GM12872 (cell line): Measurements from ENCODE around the gene AGFG2.
A peak's percentile ranks its signal among the peaks of the same experiment; 100 is the strongest.

ENCODE experiments used
- TF ChIP-seq, protein P1 (sequence below): IDR thresholded peaks from 3 replicates; pipeline ENCODE4 v1.5.1; 2011; ENCODE audit warnings: low read depth, mild to moderate bottlenecking, low read length, moderate library complexity; ENCODE audit not compliant: insufficient read depth

The AGFG2 gene

DNA sequence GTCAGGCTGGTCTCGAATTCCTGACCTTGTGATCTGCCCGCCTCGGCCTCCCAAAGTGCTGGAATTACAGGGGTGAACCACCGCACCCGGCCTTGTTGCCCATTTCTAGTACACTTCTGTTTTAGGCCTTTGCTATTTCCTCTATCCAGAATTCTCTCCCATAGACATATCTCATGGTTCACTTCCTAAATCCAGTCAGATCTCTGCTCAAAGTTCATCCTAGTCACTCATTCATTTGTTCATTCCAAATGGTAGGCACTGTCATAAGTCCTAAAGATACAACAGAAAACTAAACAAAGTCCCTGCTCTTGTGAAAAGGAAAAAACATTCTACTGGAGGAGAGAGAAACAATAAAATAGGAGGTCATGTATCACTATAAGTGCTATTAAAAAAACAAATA lies 71.0 kb downstream of the AGFG2 start:
- TF ChIP-seq, protein P1, sequence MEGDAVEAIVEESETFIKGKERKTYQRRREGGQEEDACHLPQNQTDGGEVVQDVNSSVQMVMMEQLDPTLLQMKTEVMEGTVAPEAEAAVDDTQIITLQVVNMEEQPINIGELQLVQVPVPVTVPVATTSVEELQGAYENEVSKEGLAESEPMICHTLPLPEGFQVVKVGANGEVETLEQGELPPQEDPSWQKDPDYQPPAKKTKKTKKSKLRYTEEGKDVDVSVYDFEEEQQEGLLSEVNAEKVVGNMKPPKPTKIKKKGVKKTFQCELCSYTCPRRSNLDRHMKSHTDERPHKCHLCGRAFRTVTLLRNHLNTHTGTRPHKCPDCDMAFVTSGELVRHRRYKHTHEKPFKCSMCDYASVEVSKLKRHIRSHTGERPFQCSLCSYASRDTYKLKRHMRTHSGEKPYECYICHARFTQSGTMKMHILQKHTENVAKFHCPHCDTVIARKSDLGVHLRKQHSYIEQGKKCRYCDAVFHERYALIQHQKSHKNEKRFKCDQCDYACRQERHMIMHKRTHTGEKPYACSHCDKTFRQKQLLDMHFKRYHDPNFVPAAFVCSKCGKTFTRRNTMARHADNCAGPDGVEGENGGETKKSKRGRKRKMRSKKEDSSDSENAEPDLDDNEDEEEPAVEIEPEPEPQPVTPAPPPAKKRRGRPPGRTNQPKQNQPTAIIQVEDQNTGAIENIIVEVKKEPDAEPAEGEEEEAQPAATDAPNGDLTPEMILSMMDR, result no peak

DNA sequence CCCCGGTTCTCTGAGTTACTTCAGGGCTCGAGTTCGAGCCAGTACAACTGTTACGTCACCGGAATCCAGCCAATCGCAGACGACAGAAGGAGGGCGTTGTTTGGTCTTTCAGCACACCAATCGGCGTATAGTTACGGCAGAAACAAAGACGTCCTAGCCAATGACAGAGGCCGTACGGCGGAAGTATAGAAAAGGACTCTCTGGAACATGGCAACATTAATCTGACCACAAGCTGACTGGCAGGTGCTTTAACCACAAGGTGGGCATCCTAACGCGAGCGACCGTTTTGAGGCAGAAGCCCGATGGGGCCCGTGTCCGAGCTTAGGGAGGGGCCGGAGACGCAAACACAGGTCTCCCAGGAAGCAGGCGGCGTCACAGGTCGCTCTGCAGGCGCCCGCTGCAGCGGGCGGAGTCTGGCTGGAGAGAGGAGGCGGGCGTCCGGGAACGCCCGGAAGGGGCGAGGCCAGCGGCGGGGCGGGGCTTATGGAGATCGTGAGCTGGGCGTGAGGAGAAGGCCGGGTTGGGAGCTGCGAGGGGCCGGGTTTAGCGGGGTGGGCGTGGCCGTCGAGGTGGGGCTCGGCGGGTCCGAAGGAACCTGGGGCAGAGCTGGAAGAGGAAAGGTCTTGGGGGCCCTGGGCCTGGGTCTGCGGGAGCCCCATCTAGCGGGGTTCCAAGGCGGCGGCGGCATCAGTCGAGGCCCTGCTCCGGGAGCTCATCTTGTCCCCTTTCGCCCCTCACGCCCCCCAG lies 73.2 kb downstream of the AGFG2 start, which contains the start of gene MOSPD3:
Gene MOSPD3 (plus strand): TSS at position 558 of the 747 bp plus-strand sequence. CDS start 252 bp downstream, outside the sequence.
- TF ChIP-seq, protein P1, result no peak

DNA sequence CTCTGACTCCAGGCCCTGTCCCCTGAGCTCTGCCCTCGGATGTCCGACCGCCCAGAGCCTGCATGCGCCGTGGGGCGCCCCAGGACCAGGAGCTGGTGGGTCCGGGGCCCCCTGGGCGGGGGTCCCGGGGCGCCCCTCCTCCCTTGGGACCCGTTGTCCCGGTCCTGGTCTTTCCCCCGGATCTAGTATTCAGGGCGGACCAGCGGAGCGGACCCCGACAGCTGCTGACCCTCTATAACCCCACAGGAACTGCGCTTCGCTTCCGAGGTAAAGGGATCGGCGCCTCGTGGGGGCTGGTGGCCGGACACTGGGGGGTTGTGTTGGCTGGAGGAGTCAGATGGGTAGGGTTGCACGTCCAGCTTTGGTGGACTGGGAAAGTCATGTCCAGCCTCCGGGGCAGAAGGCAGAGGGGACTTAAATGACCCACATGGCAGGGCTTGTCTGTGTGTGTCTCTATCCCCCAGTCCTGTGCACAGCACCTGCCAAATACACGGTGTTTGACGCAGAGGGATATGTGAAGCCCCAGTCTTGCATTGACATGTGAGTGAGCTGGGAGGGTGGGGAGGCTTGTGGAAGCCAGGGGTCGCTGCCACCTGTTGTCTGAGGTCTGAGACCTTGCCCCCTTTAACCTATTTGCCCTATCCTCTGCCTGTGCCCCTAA lies 73.9 kb downstream of the AGFG2 start:
- TF ChIP-seq, protein P1, result peak; percentile 32; the same call in 2 of the 3 replicates

DNA sequence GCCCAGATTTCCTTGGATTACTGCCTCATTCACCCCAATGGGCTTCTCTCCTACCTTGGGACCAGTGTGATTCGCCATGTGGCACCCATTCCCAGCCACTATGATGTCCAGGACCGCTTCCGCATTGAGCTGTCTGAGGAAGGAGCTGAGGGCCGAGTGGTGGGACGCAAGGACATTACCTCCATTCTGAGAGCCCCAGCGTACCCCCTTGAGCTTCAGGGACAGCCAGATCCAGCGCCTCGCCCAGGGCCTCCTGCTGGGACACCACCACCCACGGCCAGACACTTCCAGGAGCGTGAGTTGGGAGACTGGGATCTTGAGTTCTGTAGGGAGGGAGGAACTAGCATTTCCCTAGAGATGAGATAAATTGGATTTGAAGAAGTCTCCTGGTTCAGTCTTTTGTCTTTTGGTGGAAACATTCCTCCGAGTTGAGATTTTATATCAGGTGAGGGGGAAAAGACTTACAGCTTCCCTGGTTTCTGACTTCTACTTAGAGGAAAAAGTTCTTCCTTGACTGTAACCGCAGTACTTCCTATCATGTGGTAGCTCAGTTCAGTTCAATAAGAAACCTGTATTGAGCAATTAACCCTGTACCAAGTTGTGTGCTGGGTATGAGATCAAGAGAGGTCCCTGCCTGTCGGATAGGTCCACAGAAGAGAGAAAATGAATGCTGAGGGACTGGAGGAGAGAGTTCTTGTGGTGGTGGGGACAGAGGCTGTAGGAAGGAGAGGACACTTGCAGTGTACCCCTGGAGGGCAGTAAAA lies 74.6 kb downstream of the AGFG2 start:
- TF ChIP-seq, protein P1, result no peak

DNA sequence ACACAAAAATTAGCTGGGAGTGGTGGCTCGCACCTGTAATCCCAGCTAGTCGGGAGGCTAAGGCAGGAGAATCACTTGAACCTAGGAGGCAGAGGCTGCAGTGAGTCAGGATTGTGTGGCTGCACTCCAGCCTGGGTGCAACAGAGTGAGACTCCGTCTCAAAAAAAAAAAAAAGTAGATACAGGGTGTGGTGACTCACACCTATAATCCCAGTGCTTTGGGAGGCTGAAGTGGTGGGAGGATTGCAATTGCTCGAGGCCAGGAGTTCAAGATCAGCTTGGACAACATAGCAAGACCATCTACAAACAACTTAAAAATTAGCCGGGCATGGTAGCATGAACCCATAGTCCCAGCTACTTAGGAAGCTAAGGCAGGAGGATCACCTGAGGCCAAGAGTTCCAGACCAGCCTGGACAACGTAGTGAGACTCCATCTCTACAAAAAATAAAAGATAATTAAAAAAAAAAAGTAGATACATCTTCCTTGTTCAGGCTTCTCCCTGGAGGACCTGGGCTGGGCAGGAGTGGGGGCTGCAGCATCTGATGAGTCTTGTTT lies 75.4 kb downstream of the AGFG2 start:
- TF ChIP-seq, protein P1, result no peak
